Measurements from ENCODE around the gene RAD51. TPM values are rescaled to one million over a fixed set of nuclear protein-coding genes. Genes with fewer than 3 reads are reported as not detected.
A peak's percentile ranks its signal among the peaks of the same experiment; 100 is the strongest.

Gene RAD51
- total and polyA plus RNA-seq, 9 of the 15 experiments (the other 6 are each of a cell fraction or from before 2014, with no cell fraction given), result 16.0 to 63.8 (median 34.6) TPM

DNA sequence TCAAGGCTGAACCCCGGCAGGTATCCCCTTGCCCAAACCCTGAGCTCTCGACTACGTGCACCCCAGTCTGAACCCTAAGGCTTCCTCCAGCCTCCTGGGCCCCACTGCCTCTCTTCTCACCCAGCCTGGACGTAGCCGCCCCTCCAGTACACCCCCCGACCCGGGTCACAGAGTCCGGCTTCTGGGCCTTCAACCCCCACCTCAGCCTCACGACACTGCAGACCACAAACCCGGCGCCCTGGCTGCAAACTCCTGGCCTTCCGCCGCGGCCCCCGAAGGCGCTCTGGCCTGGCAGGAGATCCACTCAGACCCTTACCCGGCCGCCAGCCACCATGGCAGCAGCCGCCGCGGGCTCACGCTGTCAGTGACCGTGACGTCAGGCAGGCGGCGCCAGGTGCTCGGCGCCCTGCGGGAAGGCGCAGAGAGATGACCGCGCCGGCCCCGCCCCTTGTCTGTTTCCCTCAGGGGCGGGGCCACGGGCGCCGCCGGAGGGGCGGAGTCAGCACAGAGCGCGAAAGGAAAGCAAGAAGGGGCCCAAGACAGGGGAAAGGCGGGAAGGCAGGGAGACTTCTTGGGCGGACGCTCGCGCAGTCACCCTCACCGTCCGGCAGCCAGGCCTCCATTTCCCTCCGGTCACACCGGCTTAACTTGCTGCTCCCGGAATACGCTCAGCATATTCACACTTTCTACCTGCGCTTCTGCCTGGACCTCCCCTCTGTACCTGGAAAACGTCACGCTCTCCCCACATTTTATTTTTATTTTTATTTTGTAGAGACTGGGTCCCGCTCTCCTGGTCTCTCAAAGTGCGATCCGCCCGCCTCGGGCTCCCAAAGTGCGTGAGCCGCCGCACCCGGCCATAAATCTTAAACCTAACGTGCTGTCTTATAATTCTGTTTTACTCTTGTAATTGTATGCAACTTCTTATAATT, 60.2 kb downstream of the RAD51 start, which contains the start of gene RMDN3 (continued):
- TF ChIP-seq ZBTB34 (CRISPR knock-in tag; IDR thresholded peaks at IDR 0.05) (no peak), BRD4 (IDR thresholded peaks at IDR 0.05) (peak; percentile 82; the same call in 1 of the 2 replicates), ZFP36 (IDR thresholded peaks at IDR 0.05; ENCODE audit: low read depth, low read length, partially characterized antibody) (no peak), L3MBTL2 (IDR thresholded peaks at IDR 0.05) (peak; percentile 79), SAP30 (IDR thresholded peaks at IDR 0.05; ENCODE audit: borderline replicate concordance, insufficient read depth, low read depth, low read length, poor library complexity, severe bottlenecking) (peak; percentile 77), ZNF274 (IDR thresholded peaks at IDR 0.05; ENCODE audit: borderline replicate concordance, low read depth, low read length) (no peak), ZNF445 (CRISPR knock-in tag; IDR thresholded peaks at IDR 0.05; ENCODE audit: low read depth) (no peak), SMARCA4 (IDR thresholded peaks at IDR 0.05) (peak; percentile 55), RBM15 (IDR thresholded peaks at IDR 0.05; ENCODE audit: insufficient read depth, low read length) (no peak), JUN (IDR thresholded peaks at IDR 0.05; ENCODE audit: borderline replicate concordance, low read depth, low read length) (no peak; the same call in 1 of the 2 replicates), JUN (CRISPR knock-in tag; IDR thresholded peaks at IDR 0.05; ENCODE audit: borderline replicate concordance) (peak; percentile 79; the same call in 1 of the 2 replicates), ZBTB5 (IDR thresholded peaks at IDR 0.05) (peak; percentile 58; the same call in 1 of the 2 replicates), NFRKB (IDR thresholded peaks at IDR 0.05; ENCODE audit: low read depth) (peak; percentile 97), GTF2E2 (tag; IDR thresholded peaks at IDR 0.05) (peak; percentile 87; the same call in 1 of the 2 replicates)
- TF ChIP-seq, protein P1, sequence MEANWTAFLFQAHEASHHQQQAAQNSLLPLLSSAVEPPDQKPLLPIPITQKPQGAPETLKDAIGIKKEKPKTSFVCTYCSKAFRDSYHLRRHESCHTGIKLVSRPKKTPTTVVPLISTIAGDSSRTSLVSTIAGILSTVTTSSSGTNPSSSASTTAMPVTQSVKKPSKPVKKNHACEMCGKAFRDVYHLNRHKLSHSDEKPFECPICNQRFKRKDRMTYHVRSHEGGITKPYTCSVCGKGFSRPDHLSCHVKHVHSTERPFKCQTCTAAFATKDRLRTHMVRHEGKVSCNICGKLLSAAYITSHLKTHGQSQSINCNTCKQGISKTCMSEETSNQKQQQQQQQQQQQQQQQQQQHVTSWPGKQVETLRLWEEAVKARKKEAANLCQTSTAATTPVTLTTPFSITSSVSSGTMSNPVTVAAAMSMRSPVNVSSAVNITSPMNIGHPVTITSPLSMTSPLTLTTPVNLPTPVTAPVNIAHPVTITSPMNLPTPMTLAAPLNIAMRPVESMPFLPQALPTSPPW (CRISPR knock-in tag; IDR thresholded peaks at IDR 0.05), result peak; percentile 87
- TF ChIP-seq, protein P2, sequence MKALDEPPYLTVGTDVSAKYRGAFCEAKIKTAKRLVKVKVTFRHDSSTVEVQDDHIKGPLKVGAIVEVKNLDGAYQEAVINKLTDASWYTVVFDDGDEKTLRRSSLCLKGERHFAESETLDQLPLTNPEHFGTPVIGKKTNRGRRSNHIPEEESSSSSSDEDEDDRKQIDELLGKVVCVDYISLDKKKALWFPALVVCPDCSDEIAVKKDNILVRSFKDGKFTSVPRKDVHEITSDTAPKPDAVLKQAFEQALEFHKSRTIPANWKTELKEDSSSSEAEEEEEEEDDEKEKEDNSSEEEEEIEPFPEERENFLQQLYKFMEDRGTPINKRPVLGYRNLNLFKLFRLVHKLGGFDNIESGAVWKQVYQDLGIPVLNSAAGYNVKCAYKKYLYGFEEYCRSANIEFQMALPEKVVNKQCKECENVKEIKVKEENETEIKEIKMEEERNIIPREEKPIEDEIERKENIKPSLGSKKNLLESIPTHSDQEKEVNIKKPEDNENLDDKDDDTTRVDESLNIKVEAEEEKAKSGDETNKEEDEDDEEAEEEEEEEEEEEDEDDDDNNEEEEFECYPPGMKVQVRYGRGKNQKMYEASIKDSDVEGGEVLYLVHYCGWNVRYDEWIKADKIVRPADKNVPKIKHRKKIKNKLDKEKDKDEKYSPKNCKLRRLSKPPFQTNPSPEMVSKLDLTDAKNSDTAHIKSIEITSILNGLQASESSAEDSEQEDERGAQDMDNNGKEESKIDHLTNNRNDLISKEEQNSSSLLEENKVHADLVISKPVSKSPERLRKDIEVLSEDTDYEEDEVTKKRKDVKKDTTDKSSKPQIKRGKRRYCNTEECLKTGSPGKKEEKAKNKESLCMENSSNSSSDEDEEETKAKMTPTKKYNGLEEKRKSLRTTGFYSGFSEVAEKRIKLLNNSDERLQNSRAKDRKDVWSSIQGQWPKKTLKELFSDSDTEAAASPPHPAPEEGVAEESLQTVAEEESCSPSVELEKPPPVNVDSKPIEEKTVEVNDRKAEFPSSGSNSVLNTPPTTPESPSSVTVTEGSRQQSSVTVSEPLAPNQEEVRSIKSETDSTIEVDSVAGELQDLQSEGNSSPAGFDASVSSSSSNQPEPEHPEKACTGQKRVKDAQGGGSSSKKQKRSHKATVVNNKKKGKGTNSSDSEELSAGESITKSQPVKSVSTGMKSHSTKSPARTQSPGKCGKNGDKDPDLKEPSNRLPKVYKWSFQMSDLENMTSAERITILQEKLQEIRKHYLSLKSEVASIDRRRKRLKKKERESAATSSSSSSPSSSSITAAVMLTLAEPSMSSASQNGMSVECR (CRISPR knock-in tag; IDR thresholded peaks at IDR 0.05), result peak; percentile 96
